ENCODE data around the gene NHLRC4.

DNA sequence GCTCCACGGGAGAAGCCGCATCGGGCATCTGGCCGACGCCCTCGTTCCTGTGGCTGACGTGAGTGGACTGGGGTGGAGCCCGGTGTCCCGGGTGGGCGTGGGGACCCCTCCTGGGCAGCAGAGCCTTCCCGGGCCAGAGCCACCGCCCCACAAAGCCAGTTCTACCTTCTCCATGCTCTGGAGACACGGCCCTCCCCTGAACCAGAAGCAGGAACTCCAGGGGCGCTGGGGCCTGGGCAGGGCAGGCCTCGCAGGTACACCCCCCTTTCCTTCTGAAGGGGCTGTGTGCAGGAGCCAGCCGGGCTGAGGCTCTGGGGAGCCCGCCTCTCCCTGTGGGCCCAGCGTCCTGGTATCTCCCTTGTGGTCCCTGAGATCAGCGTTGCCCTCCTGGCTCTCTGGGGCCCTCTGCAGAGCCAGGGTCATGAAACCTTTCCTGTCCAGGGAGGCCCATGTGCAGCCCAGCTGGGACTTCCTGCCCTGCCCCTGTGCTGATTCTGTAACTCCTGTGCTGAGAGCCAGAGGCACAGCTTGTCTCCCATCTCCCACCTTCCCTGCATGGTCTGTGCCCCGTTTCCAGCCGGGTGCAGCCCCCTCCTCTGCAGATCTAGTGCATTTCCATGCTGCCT, 9.5 kb downstream of the NHLRC4 start:
- TF ChIP-seq CTCF (IDR thresholded peaks at IDR 0.05) = no peak
- no peak for TF ChIP-seq POLR2A (IDR thresholded peaks at IDR 0.05)
